GM12878 (cell line): Measurements from ENCODE around the gene BCL11A. TPM values are rescaled to one million over a fixed set of nuclear protein-coding genes. Genes with fewer than 3 reads are reported as not detected.

Experiments
- ATAC-seq: fragments of 200-7000 bp; cut with Tn5 transposase; 3 replicates; pipeline ENCODE4 v1.9.1; 2020; ENCODE audit warnings: mild to moderate bottlenecking, moderate library complexity
- BruUV-seq: library from RNA; stranded (reverse); fragments of 400-500 nt; replicated peaks from 2 replicates; lab custom pipeline; 2021; lab: Mats Ljungman, UMichigan
- CTCF ChIA-PET: fragments of 300-600 bp; sonication (Branson Sonifier 250); formaldehyde crosslinking; extraction: SDS; loops from one replicate; lab custom pipeline; 2021; ENCODE audit warnings: inconsistent platforms; lab: Yijun Ruan, JAX
- POLR2A ChIA-PET: fragments of 350-600 bp; formaldehyde crosslinking; extraction: SDS; loops from one replicate; lab custom pipeline; 2021; ENCODE audit warnings: inconsistent platforms; lab: Charles Lee
- RAD21 ChIA-PET: fragments of 300-600 bp; sonication (Branson Sonifier 250); formaldehyde crosslinking; loops from one replicate; lab custom pipeline; 2023; ENCODE audit warnings: antibody characterized with exemption; ENCODE audit not compliant: unreplicated experiment; lab: Charles Lee
- SMC1A ChIA-PET: fragments of 300-600 bp; sonication (Branson Sonifier 250); formaldehyde crosslinking; loops from one replicate; lab custom pipeline; 2023; ENCODE audit not compliant: unreplicated experiment, uncharacterized antibody; lab: Charles Lee
- DNase-seq: peaks from one replicate; pipeline ENCODE4 v3.0.0-alpha.2; 2011; ENCODE audit warnings: low read depth, low spot score
- FAIRE-seq: peaks from 3 replicates; lab custom pipeline; 2011; peaks lifted over from hg19 to GRCh38; lab: Jason Lieb, UNC
- H2AFZ ChIP-seq: 2 replicates; pipeline ENCODE4 v1.6.0; 2011; ENCODE audit warnings: low read depth, low read length, control low read depth; ENCODE audit not compliant: control insufficient read depth
- H3K27ac ChIP-seq: 2 replicates; pipeline ENCODE4 v1.5.1; 2011; ENCODE audit warnings: control low read depth; ENCODE audit not compliant: control insufficient read depth, insufficient read depth
- H3K27me3 ChIP-seq, 2 experiments: replicated peaks in 1 of 2; 2 replicates each; pipeline versions ENCODE4 v1.6.0 to v1.6.1; 2011; ENCODE audit warnings: low read length in 1 of 2; ENCODE audit not compliant: control insufficient read depth in 2 of 2, insufficient read depth in 2 of 2
- H3K36me3 ChIP-seq, 2 experiments: 2 replicates each; pipeline ENCODE4 v1.5.1; 2011; ENCODE audit warnings: low read length in 1 of 2; ENCODE audit not compliant: control insufficient read depth in 2 of 2, insufficient read depth in 2 of 2
- H3K4me1 ChIP-seq: 2 replicates; pipeline ENCODE4 v1.6.1; 2011; ENCODE audit warnings: mild to moderate bottlenecking, low read length, moderate library complexity, mixed read lengths; ENCODE audit not compliant: control insufficient read depth, insufficient read depth
- H3K4me2 ChIP-seq: 2 replicates; pipeline ENCODE4 v1.6.0; 2011; ENCODE audit warnings: control low read depth; ENCODE audit not compliant: control insufficient read depth, insufficient read depth
- H3K4me3 ChIP-seq: fragments of 200-600 bp; sonication (generic); 2 replicates; pipeline ENCODE4 v1.5.1; 2016
- H3K79me2 ChIP-seq: 2 replicates; pipeline ENCODE4 v1.6.0; 2011; ENCODE audit warnings: low read length; ENCODE audit not compliant: control insufficient read depth, insufficient read depth
- H3K9ac ChIP-seq: 2 replicates; pipeline ENCODE4 v1.8.0; 2011; ENCODE audit warnings: low read length, control low read depth, mixed read lengths; ENCODE audit not compliant: control insufficient read depth, insufficient read depth
- H3K9me3 ChIP-seq: replicated peaks from 3 replicates; pipeline ENCODE4 v1.5.1; 2011; ENCODE audit warnings: mild to moderate bottlenecking, low read length; ENCODE audit not compliant: control insufficient read depth, insufficient read depth
- H4K20me1 ChIP-seq: 2 replicates; pipeline ENCODE4 v1.6.0; 2011; ENCODE audit not compliant: control insufficient read depth, insufficient read depth
- EED ChIP-seq: sonication (generic); IDR thresholded peaks from 2 replicates; pipeline ENCODE4 v1.6.1; 2016; ENCODE audit warnings: antibody characterized with exemption, low read depth
- PRDM15 ChIP-seq: fragments of 450-650 bp; formaldehyde crosslinking; IDR thresholded peaks from 2 replicates; pipeline ENCODE4 v1.4.0; 2020; ENCODE audit warnings: mild to moderate bottlenecking, moderate library complexity
- RUNX3 ChIP-seq: IDR thresholded peaks from 2 replicates; pipeline ENCODE4 v1.6.1; 2012; ENCODE audit warnings: low read length, inconsistent platforms
- YBX1 ChIP-seq: fragments of 450-650 bp; IDR thresholded peaks from 2 replicates; pipeline ENCODE4 v1.6.1; 2016; ENCODE audit warnings: antibody characterized with exemption
- WGBS: methylation state at CpG from one replicate; pipeline ENCODE4 v1.1.6; 2016; ENCODE audit warnings: low lambda C conversion rate; ENCODE audit not compliant: insufficient replicate concordance, insufficient coverage; ENCODE audit errors: missing lambda C conversion rate; 5-methylcytosine and 5-hydroxymethylcytosine counted together
- in situ Hi-C: fragments of 300-500 bp; cut with MboI; formaldehyde crosslinking; loops from 9 replicates; pipeline ENCODE4 v1.14.3; 2018; ENCODE audit warnings: mixed read lengths
- intact Hi-C: fragments of 100-400 bp; cut with micrococcal nuclease; formaldehyde crosslinking; loops from one replicate; pipeline ENCODE4 v1.14.2; 2022; ENCODE audit not compliant: unreplicated experiment
- polyA plus RNA-seq, 11 experiments: library from polyadenylated mRNA; depleted of rRNA in 4 of 11; unstranded in 6 of 11; stranded (reverse) in 5 of 11; fragments of >200 nt; fragmentation: Nextera tagmentation in 4 of 11; fragmentation: Illumina TruSeq in 1 of 11; extraction: Ambion mirVana in 4 of 11; extraction: Trizol in 1 of 11; gene quantifications; 1 replicate in 1 of 11; 2 replicates in 10 of 11; pipeline versions ENCODE4 v1.2.1 to v1.2.3, GENCODE V29; 2011 to 2016; ENCODE audit warnings: inconsistent platforms in 2 of 11, missing spikeins in 2 of 11, low read depth in 1 of 11
- total RNA-seq, 4 experiments: library from RNA; depleted of rRNA in 3 of 4; stranded (reverse); fragments of >200 nt in 3 of 4; fragmentation: Illumina TruSeq in 1 of 4; extraction: Trizol in 1 of 4; gene quantifications; 2 replicates each; pipeline versions ENCODE4 v1.2.1 to v1.2.3, GENCODE V29; 2013 to 2021

The BCL11A gene
- total and polyA plus RNA-seq, 10 of the 15 experiments (the other 5 are each of a cell fraction or from before 2014, with no cell fraction given) = 7.5 to 26.6 (median 11.1) TPM; not detected in 1

GRCh38 chr2:60440079-60440766 is 113.2 kb downstream of the BCL11A start:
- CTCF ChIA-PET = interaction anchor here (0.6 to 1.8 kb wide), 18 partner anchors 8 to 235 kb away, joined by 3 to 8 read pairs (median 4); no protein-coding TSS in a partner anchor
- WGBS = 69% methylated on average over 3 of the region's 3 CpGs
- Histone ChIP-seq H3K4me2 (peak overlapping the region; percentile 86), H3K4me1 (peaks cover 39% of the 10 kb centered on the region), H3K36me3 (no peaks in the 10 kb centered on the region), H3K79me2 (no peaks in the 10 kb centered on the region), H3K9ac (no peak overlapping the region), H3K27me3 (no peaks in the 10 kb centered on the region), H2AFZ (peak overlapping the region; percentile 79; the same call in 1 of the 2 replicates), H3K9me3 (no peaks in the 10 kb centered on the region), H3K27ac (peak overlapping the region; percentile 94), H3K4me3 (peak overlapping the region; percentile 38; the same call in 1 of the 2 replicates), H4K20me1 (no peaks in the 10 kb centered on the region)
- BruUV-seq = no TSS peak
- DNase-seq (no peak), ATAC-seq (peak; percentile 29), FAIRE-seq (no peak)
- POLR2A ChIA-PET = interaction anchor here (0.6 to 1.2 kb wide), 6 partner anchors 11 to 1754 kb away, joined by 3 to 4 read pairs (median 3); no protein-coding TSS in a partner anchor
- RAD21 ChIA-PET = interaction anchor here (0.6 to 1.7 kb wide), 7 partner anchors 8 to 1466 kb away, joined by 3 to 8 read pairs (median 6); no protein-coding TSS in a partner anchor
- SMC1A ChIA-PET = interaction anchor here (0.7 to 2.0 kb wide), 13 partner anchors 8 to 128 kb away, joined by 3 to 11 read pairs (median 4); no protein-coding TSS in a partner anchor
- TF ChIP-seq YBX1 (no peak), RUNX3 (peak; percentile 48; the same call in 1 of the 2 replicates)
- intact Hi-C loops = no loop called here
- in situ Hi-C loops = no loop called here

- RAD21 ChIA-PET = interaction anchor here (1.0 to 1.7 kb wide), 6 partner anchors 9 to 127 kb away, joined by 3 to 8 read pairs (median 6); no protein-coding TSS in a partner anchor
- peak overlapping the region; percentile 86 for H3K4me2 ChIP-seq
- ATAC-seq (peak; percentile 98), FAIRE-seq (peak; percentile 98), DNase-seq (peak; percentile 96)
- CTCF ChIA-PET = interaction anchor here (0.7 to 1.8 kb wide), 16 partner anchors 9 to 235 kb away, joined by 3 to 8 read pairs (median 3); no protein-coding TSS in a partner anchor
- peaks cover 31% of the 10 kb centered on the region for H3K4me1 ChIP-seq
- POLR2A ChIA-PET = interaction anchor here (0.6 to 1.2 kb wide), 3 partner anchors 12 to 704 kb away, joined by 3 to 4 read pairs (median 3); no protein-coding TSS in a partner anchor
- peak overlapping the region; percentile 59 for H3K9ac ChIP-seq
- H3K4me3 ChIP-seq = peak overlapping the region; percentile 38; the same call in 1 of the 2 replicates
- H3K36me3 ChIP-seq = no peaks in the 10 kb centered on the region
- in situ Hi-C loops (no loop called here), intact Hi-C loops (loop anchor here (1.0 to 5.0 kb wide), 6 partner anchors 25 to 127 kb away; no protein-coding TSS in a partner anchor)
- WGBS = under 1% methylated on average over 20 of the region's 20 CpGs
- no peaks in the 10 kb centered on the region for H4K20me1 ChIP-seq
- H3K27me3 ChIP-seq = no peaks in the 10 kb centered on the region
- peak overlapping the region; percentile 90 for H2AFZ ChIP-seq
- H3K79me2 ChIP-seq = no peaks in the 10 kb centered on the region
- H3K9me3 ChIP-seq = no peaks in the 10 kb centered on the region
- SMC1A ChIA-PET = interaction anchor here (0.7 to 2.0 kb wide), 11 partner anchors 9 to 127 kb away, joined by 3 to 11 read pairs (median 4); no protein-coding TSS in a partner anchor
- H3K27ac ChIP-seq = peak overlapping the region; percentile 94
- no TSS peak for BruUV-seq
- TF ChIP-seq EED (peak; percentile 98), PRDM15 (CRISPR knock-in tag) (no peak)
These were observed 114.1 kb downstream of the BCL11A start for GRCh38 chr2:60439219-60439974.
